Neural cell (in vitro differentiated cells): Measurements from ENCODE around the gene LRRFIP2. TPM values are rescaled to one million over a fixed set of nuclear protein-coding genes. Genes with fewer than 3 reads are reported as not detected.
"Not testable (repeated sequence)": the region's sequence is repeated elsewhere in the genome, so short reads cannot be mapped to it uniquely, and the experiment has no call there.

Source experiments
- H2AFZ ChIP-seq: fragments of 200-600, 300-800 bp; sonication (generic), shearing (Covaris generic); 2 replicates; pipeline ENCODE4 v1.6.0; 2014; ENCODE audit warnings: low read depth, mild to moderate bottlenecking, antibody characterized with exemption, low read length, moderate library complexity
- H3F3A ChIP-seq: fragments of 200-600 bp; shearing (Covaris generic); 2 replicates; pipeline ENCODE4 v1.6.1; 2016; ENCODE audit warnings: mild to moderate bottlenecking, moderate library complexity, mixed read lengths, antibody characterized with exemption, low read length; ENCODE audit not compliant: insufficient read depth, poor library complexity, severe bottlenecking
- H3K27ac ChIP-seq: fragments of 200-600, 300-800 bp; sonication (generic), shearing (Covaris generic); 2 replicates; pipeline ENCODE4 v1.5.1; 2014; ENCODE audit warnings: mild to moderate bottlenecking, low read length, moderate library complexity
- H3K27me3 ChIP-seq: fragments of 300-800, 200-600 bp; sonication (generic), shearing (Covaris generic); 2 replicates; pipeline ENCODE4 v1.6.0; 2014; ENCODE audit warnings: mild to moderate bottlenecking, low read depth, low read length, moderate library complexity; ENCODE audit not compliant: insufficient read depth
- H3K36me3 ChIP-seq: fragments of 300-800, 200-600 bp; sonication (generic), shearing (Covaris generic); 2 replicates; pipeline ENCODE4 v1.5.1; 2014; ENCODE audit warnings: mild to moderate bottlenecking, antibody characterized with exemption, low read length, moderate library complexity; ENCODE audit not compliant: insufficient read depth
- H3K4me2 ChIP-seq: fragments of 300-800, 200-600 bp; sonication (generic), shearing (Covaris generic); 2 replicates; pipeline ENCODE4 v1.6.0; 2014; ENCODE audit warnings: mild to moderate bottlenecking, low read length
- H3K4me3 ChIP-seq: fragments of 300-800, 200-600 bp; sonication (generic), shearing (Covaris generic); 2 replicates; pipeline ENCODE4 v1.5.1; 2014; ENCODE audit warnings: mild to moderate bottlenecking, low read length, moderate library complexity
- H3K79me2 ChIP-seq: fragments of 200-600 bp; shearing (Covaris generic); replicated peaks from 2 replicates; pipeline ENCODE4 v1.6.0; 2014; ENCODE audit warnings: mild to moderate bottlenecking, low read length, moderate library complexity; ENCODE audit not compliant: insufficient read depth
- H3K9ac ChIP-seq: fragments of 300-800, 200-600 bp; sonication (generic), shearing (Covaris generic); 2 replicates; pipeline ENCODE4 v1.6.1; 2016; ENCODE audit warnings: mild to moderate bottlenecking, low read length, mixed read lengths
- H3K9me2 ChIP-seq: fragments of 200-600 bp; shearing (Covaris generic); 2 replicates; pipeline ENCODE4 v1.6.1; 2016; ENCODE audit warnings: mild to moderate bottlenecking, low read length, mixed read lengths; ENCODE audit not compliant: insufficient read depth
- H3K9me3 ChIP-seq: fragments of 200-600, 300-800 bp; sonication (generic), shearing (Covaris generic); 2 replicates; pipeline ENCODE4 v1.6.1; 2016; ENCODE audit warnings: mild to moderate bottlenecking, mixed run types, low read length, moderate library complexity, mixed read lengths
- H4K20me1 ChIP-seq: fragments of 200-600 bp; shearing (Covaris generic); 2 replicates; pipeline ENCODE4 v1.6.1; 2016; ENCODE audit warnings: mild to moderate bottlenecking, mixed run types; ENCODE audit not compliant: insufficient read depth
- EP300 ChIP-seq: fragments of 450-650 bp; conservative IDR thresholded peaks from 2 replicates; pipeline ENCODE4 v1.6.1; 2014; ENCODE audit warnings: antibody characterized with exemption, mild to moderate bottlenecking, moderate library complexity; ENCODE audit not compliant: poor library complexity, severe bottlenecking
- EZH2 ChIP-seq: fragments of 200-600, 300-800 bp; shearing (Covaris generic), sonication (generic); IDR thresholded peaks from 2 replicates; pipeline ENCODE4 v1.6.1; 2014; ENCODE audit warnings: antibody characterized with exemption, low read length, borderline replicate concordance, mild to moderate bottlenecking; ENCODE audit not compliant: insufficient read depth, poor library complexity, severe bottlenecking
- MXI1 ChIP-seq: fragments of 450-650 bp; conservative IDR thresholded peaks from 2 replicates; pipeline ENCODE4 v1.6.1; 2014; ENCODE audit warnings: antibody characterized with exemption, mild to moderate bottlenecking; ENCODE audit not compliant: poor library complexity, severe bottlenecking
- POLR2AphosphoS5 ChIP-seq: IDR thresholded peaks from 2 replicates; pipeline ENCODE4 v1.6.1; 2012
- RAD21 ChIP-seq: fragments of 450-650 bp; conservative IDR thresholded peaks from 2 replicates; pipeline ENCODE4 v1.6.1; 2014; ENCODE audit warnings: antibody characterized with exemption, mild to moderate bottlenecking, moderate library complexity
- REST ChIP-seq: IDR thresholded peaks from 2 replicates; pipeline ENCODE4 v1.6.1; 2012; ENCODE audit warnings: borderline replicate concordance
- SMC3 ChIP-seq: fragments of 450-650 bp; conservative IDR thresholded peaks from 2 replicates; pipeline ENCODE4 v1.6.1; 2014; ENCODE audit warnings: antibody characterized with exemption, mild to moderate bottlenecking, moderate library complexity; ENCODE audit not compliant: poor library complexity
- TAF1 ChIP-seq: IDR thresholded peaks from 2 replicates; pipeline ENCODE4 v1.6.1; 2012; ENCODE audit warnings: low read depth
- polyA plus RNA-seq: library from polyadenylated mRNA; depleted of rRNA; stranded (reverse); fragments of >200 nt; gene quantifications from 2 replicates; pipeline ENCODE4 v1.2.3, GENCODE V29; 2014
- TF ChIP-seq, protein P1 (sequence below): fragments of 450-650 bp; IDR thresholded peaks from 2 replicates; pipeline ENCODE4 v1.5.1; 2014; ENCODE audit warnings: antibody characterized with exemption, mild to moderate bottlenecking, moderate library complexity; ENCODE audit not compliant: poor library complexity, severe bottlenecking

The LRRFIP2 gene
- polyA plus RNA-seq, 1 donor from 2014 or later: 143 TPM

- no peak overlapping the region for H2AFZ ChIP-seq
Measured at GRCh38 chr3:37223141-37223558, 48.8 kb upstream of the LRRFIP2 start.

GRCh38 chr3:37222542-37222941 lies 48.2 kb upstream of the LRRFIP2 start:
- not testable (repeated sequence) for H3F3A ChIP-seq, H4K20me1 ChIP-seq

More at GRCh38 chr3:37223141-37223558, 48.8 kb upstream of the LRRFIP2 start:
- Histone ChIP-seq H3K9me2 (no peaks in the 10 kb centered on the region), H3K27me3 (no peaks in the 10 kb centered on the region), H3K4me2 (no peak overlapping the region), H4K20me1 (no peaks in the 10 kb centered on the region), H3K9me3 (no peaks in the 10 kb centered on the region), H3K27ac (no peak overlapping the region), H3K9ac (no peak overlapping the region), H3F3A (no peaks in the 10 kb centered on the region), H3K36me3 (no peaks in the 10 kb centered on the region), H3K4me3 (no peak overlapping the region), H3K79me2 (no peaks in the 10 kb centered on the region)
- no peak for TF ChIP-seq EP300
- TF ChIP-seq REST: no peak
- no peak for TF ChIP-seq RAD21
- no peak for TF ChIP-seq MXI1
- TF ChIP-seq, protein P1, sequence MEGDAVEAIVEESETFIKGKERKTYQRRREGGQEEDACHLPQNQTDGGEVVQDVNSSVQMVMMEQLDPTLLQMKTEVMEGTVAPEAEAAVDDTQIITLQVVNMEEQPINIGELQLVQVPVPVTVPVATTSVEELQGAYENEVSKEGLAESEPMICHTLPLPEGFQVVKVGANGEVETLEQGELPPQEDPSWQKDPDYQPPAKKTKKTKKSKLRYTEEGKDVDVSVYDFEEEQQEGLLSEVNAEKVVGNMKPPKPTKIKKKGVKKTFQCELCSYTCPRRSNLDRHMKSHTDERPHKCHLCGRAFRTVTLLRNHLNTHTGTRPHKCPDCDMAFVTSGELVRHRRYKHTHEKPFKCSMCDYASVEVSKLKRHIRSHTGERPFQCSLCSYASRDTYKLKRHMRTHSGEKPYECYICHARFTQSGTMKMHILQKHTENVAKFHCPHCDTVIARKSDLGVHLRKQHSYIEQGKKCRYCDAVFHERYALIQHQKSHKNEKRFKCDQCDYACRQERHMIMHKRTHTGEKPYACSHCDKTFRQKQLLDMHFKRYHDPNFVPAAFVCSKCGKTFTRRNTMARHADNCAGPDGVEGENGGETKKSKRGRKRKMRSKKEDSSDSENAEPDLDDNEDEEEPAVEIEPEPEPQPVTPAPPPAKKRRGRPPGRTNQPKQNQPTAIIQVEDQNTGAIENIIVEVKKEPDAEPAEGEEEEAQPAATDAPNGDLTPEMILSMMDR: no peak
- TF ChIP-seq SMC3: no peak
- TF ChIP-seq TAF1: no peak
- TF ChIP-seq POLR2AphosphoS5: no peak
- no peak for TF ChIP-seq EZH2

DNA sequence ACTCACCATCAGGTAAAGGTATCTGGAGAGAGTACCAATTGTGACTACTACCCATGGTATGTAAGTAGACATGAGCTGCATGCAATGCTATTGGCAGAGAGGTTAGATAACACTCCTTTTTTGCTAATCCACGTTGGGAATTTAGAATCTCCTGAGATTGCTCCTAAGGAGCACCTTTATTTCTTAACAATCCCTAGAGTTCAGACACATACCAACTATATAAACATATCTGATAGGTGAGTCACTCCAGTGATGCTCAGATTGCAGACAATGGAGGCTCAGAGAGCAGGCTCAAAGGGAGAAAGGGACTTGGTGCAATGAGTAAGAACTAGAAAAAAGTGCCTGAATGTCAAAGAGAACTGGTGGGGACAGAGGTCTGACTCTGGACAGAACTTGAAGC lies 47.0 kb upstream of the LRRFIP2 start:
- Histone ChIP-seq H3K9me3 (no peaks in the 10 kb centered on the region), H3F3A (no peaks in the 10 kb centered on the region), H3K27ac (no peak overlapping the region), H3K27me3 (no peaks in the 10 kb centered on the region), H3K4me3 (no peak overlapping the region), H3K79me2 (no peaks in the 10 kb centered on the region), H3K9ac (no peak overlapping the region), H2AFZ (no peak overlapping the region), H3K9me2 (no peaks in the 10 kb centered on the region), H3K4me2 (no peak overlapping the region), H4K20me1 (no peaks in the 10 kb centered on the region), H3K36me3 (no peaks in the 10 kb centered on the region)
- no peak for TF ChIP-seq POLR2AphosphoS5
- no peak for TF ChIP-seq MXI1
- no peak for TF ChIP-seq EP300
- no peak for TF ChIP-seq REST
- TF ChIP-seq RAD21: no peak
- TF ChIP-seq SMC3: no peak
- no peak for TF ChIP-seq TAF1
- TF ChIP-seq EZH2: no peak
- TF ChIP-seq, protein P1: no peak

More at GRCh38 chr3:37222542-37222941, 48.2 kb upstream of the LRRFIP2 start:
- not testable (repeated sequence) for H3K4me2 ChIP-seq, H3K9me2 ChIP-seq, H3K36me3 ChIP-seq, H3K4me3 ChIP-seq, H2AFZ ChIP-seq, H3K9me3 ChIP-seq, H3K27ac ChIP-seq, H3K9ac ChIP-seq, H3K79me2 ChIP-seq, H3K27me3 ChIP-seq
